WTC11 (cell line): Measurements from ENCODE around the gene BRSK2. TPM values are rescaled to one million over a fixed set of nuclear protein-coding genes. Genes with fewer than 3 reads are reported as not detected.
A peak's percentile ranks its signal among the peaks of the same experiment; 100 is the strongest.

Experiments used
- ATAC-seq: fragments of 200-7000 bp; cut with Tn5 transposase; 2 replicates; pipeline ENCODE4 v1.10.0; 2021; ENCODE audit warnings: mild to moderate bottlenecking, moderate library complexity
- CTCF ChIA-PET: fragments of 300-600 bp; sonication (Branson Sonifier 250); formaldehyde crosslinking; loops from one replicate; lab custom pipeline; 2021; ENCODE audit warnings: antibody characterized with exemption; lab: Charles Lee
- POLR2A ChIA-PET: fragments of 350-600 bp; sonication (Branson Sonifier 250); formaldehyde crosslinking; loops from one replicate; lab custom pipeline; 2021; ENCODE audit warnings: antibody characterized with exemption; lab: Charles Lee
- DNase-seq: peaks from one replicate; pipeline ENCODE4 v3.0.0; 2021; ENCODE audit warnings: low spot score
- H3K27ac Mint-ChIP-seq: 2 replicates; pipeline ENCODE4 v1.8.0; 2021; ENCODE audit warnings: mixed read lengths
- H3K27me3 Mint-ChIP-seq: 2 replicates; pipeline ENCODE4 v1.8.0; 2021; ENCODE audit warnings: low read depth, mild to moderate bottlenecking, moderate library complexity, mixed read lengths
- H3K36me3 Mint-ChIP-seq: 2 replicates; pipeline ENCODE4 v1.8.0; 2021; ENCODE audit warnings: mixed read lengths
- H3K4me1 Mint-ChIP-seq: 2 replicates; pipeline ENCODE4 v1.8.0; 2022; ENCODE audit warnings: mixed read lengths
- H3K4me3 Mint-ChIP-seq: 2 replicates; pipeline ENCODE4 v1.8.0; 2021; ENCODE audit warnings: mild to moderate bottlenecking, moderate library complexity, mixed read lengths
- H3K9me3 Mint-ChIP-seq: 2 replicates; pipeline ENCODE4 v1.8.0; 2021; ENCODE audit warnings: mixed read lengths
- ATF1 ChIP-seq: sonication (generic); formaldehyde crosslinking; IDR thresholded peaks from 2 replicates; pipeline ENCODE4 v1.8.1; 2023; ENCODE audit warnings: mild to moderate bottlenecking, moderate library complexity, missing genetic modification reagents
- CBFB ChIP-seq: sonication (generic); formaldehyde crosslinking; IDR thresholded peaks from 2 replicates; pipeline ENCODE4 v1.8.1; 2022; ENCODE audit warnings: mild to moderate bottlenecking, low read depth, missing genetic modification reagents
- E2F1 ChIP-seq: sonication (generic); formaldehyde crosslinking; IDR thresholded peaks from 2 replicates; pipeline ENCODE4 v1.8.0; 2022; ENCODE audit warnings: mild to moderate bottlenecking, missing genetic modification reagents
- E2F4 ChIP-seq: sonication (generic); formaldehyde crosslinking; IDR thresholded peaks from 2 replicates; pipeline ENCODE4 v1.8.1; 2022; ENCODE audit warnings: low read depth, mild to moderate bottlenecking, moderate library complexity, missing genetic modification reagents, borderline replicate concordance
- ESRRA ChIP-seq: sonication (generic); formaldehyde crosslinking; IDR thresholded peaks from 2 replicates; pipeline ENCODE4 v1.8.1; 2022; ENCODE audit warnings: mild to moderate bottlenecking, missing genetic modification reagents, borderline replicate concordance
- FOXP4 ChIP-seq: sonication (generic); formaldehyde crosslinking; IDR thresholded peaks from 2 replicates; pipeline ENCODE4 v1.8.0; 2022; ENCODE audit warnings: mild to moderate bottlenecking, missing genetic modification reagents
- JAZF1 ChIP-seq: fragments of 250-450 bp; sonication (Bioruptor Pico); IDR thresholded peaks from 2 replicates; pipeline ENCODE4 v1.9.0; 2021; ENCODE audit warnings: moderate library complexity, mild to moderate bottlenecking, inconsistent platforms
- JUN ChIP-seq: sonication (generic); formaldehyde crosslinking; IDR thresholded peaks from 2 replicates; pipeline ENCODE4 v1.8.0; 2023; ENCODE audit warnings: mild to moderate bottlenecking, missing genetic modification reagents
- MLX ChIP-seq: sonication (generic); formaldehyde crosslinking; IDR thresholded peaks from 2 replicates; pipeline ENCODE4 v1.8.1; 2023; ENCODE audit warnings: mild to moderate bottlenecking, missing genetic modification reagents, moderate library complexity
- MYBL2 ChIP-seq: sonication (generic); formaldehyde crosslinking; IDR thresholded peaks from 2 replicates; pipeline ENCODE4 v1.8.1; 2023; ENCODE audit warnings: mild to moderate bottlenecking, moderate library complexity, missing genetic modification reagents
- NFE2L1 ChIP-seq: sonication (generic); formaldehyde crosslinking; IDR thresholded peaks from 2 replicates; pipeline ENCODE4 v1.8.1; 2023; ENCODE audit warnings: missing genetic modification reagents
- NR1H2 ChIP-seq: sonication (generic); formaldehyde crosslinking; IDR thresholded peaks from 2 replicates; pipeline ENCODE4 v1.9.0; 2021; ENCODE audit warnings: mild to moderate bottlenecking, moderate library complexity, missing genetic modification reagents
- NR3C1 ChIP-seq: sonication (generic); formaldehyde crosslinking; conservative IDR thresholded peaks from 2 replicates; pipeline ENCODE4 v1.8.1; 2023; ENCODE audit warnings: low read depth, mild to moderate bottlenecking, missing genetic modification reagents
- PRRX2 ChIP-seq: fragments of 250-450 bp; sonication (Bioruptor Pico); IDR thresholded peaks from 2 replicates; pipeline ENCODE4 v1.8.0; 2021; ENCODE audit warnings: mild to moderate bottlenecking
- SP1 ChIP-seq: sonication (generic); formaldehyde crosslinking; conservative IDR thresholded peaks from 2 replicates; pipeline ENCODE4 v1.8.1; 2022; ENCODE audit warnings: missing genetic modification reagents
- STAT6 ChIP-seq: sonication (generic); formaldehyde crosslinking; conservative IDR thresholded peaks from 2 replicates; pipeline ENCODE4 v1.8.1; 2023; ENCODE audit warnings: mild to moderate bottlenecking, low read depth, missing genetic modification reagents, moderate library complexity
- TCF7 ChIP-seq: sonication (generic); formaldehyde crosslinking; IDR thresholded peaks from 2 replicates; pipeline ENCODE4 v1.8.0; 2022; ENCODE audit warnings: mild to moderate bottlenecking, low read depth, missing genetic modification reagents, moderate library complexity
- USF1 ChIP-seq: sonication (generic); formaldehyde crosslinking; IDR thresholded peaks from 2 replicates; pipeline ENCODE4 v1.8.0; 2022; ENCODE audit warnings: mild to moderate bottlenecking, missing genetic modification reagents
- ZNF423 ChIP-seq: fragments of 250-450 bp; sonication (Bioruptor Pico); IDR thresholded peaks from 2 replicates; pipeline ENCODE4 v2.1.2; 2022; ENCODE audit warnings: mild to moderate bottlenecking, moderate library complexity
- total RNA-seq: library from RNA; stranded (reverse); gene quantifications from 3 replicates; pipeline ENCODE4 v1.2.3, GENCODE V29; 2021

The BRSK2 gene
- total RNA-seq, 1 experiment from 2014 or later: 34.5 TPM

- H3K36me3 Mint-ChIP-seq: 0 out of 2 replicates have a peak, but pooled peaks cover 3% of the 10 kb centered on the region
- POLR2A ChIA-PET: no interaction called here
- CTCF ChIA-PET: interaction anchor here (0.9 kb wide), 1 partner anchor 113 kb away, joined by 3 read pairs; no protein-coding TSS in a partner anchor
- peaks cover 8% of the 10 kb centered on the region for H3K27me3 Mint-ChIP-seq
- TF ChIP-seq NR3C1 (CRISPR knock-in tag): no peak
- no peak for TF ChIP-seq PRRX2
- no peak for TF ChIP-seq FOXP4
- no peak for TF ChIP-seq ATF1 (CRISPR knock-in tag)
- no peak for TF ChIP-seq ESRRA
- TF ChIP-seq JUN (CRISPR knock-in tag): no peak
- no peak for TF ChIP-seq CBFB (CRISPR knock-in tag)
- no peak for TF ChIP-seq E2F1 (CRISPR knock-in tag)
- TF ChIP-seq E2F4 (CRISPR knock-in tag): no peak
- no peak for TF ChIP-seq USF1 (CRISPR knock-in tag)
- no peak for TF ChIP-seq SP1
- no peak for TF ChIP-seq MYBL2 (CRISPR knock-in tag)
- TF ChIP-seq ZNF423: no peak
- no peak for TF ChIP-seq STAT6 (CRISPR knock-in tag)
- TF ChIP-seq TCF7: no peak
- no peak for TF ChIP-seq NFE2L1 (CRISPR knock-in tag)
- no peak for TF ChIP-seq JAZF1 (CRISPR knock-in tag)
- TF ChIP-seq NR1H2 (CRISPR knock-in tag): no peak
- TF ChIP-seq MLX (CRISPR knock-in tag): no peak
- H3K4me1 Mint-ChIP-seq: peaks cover 12% of the 10 kb centered on the region
- H3K27ac Mint-ChIP-seq: no peak overlapping the region
- ATAC-seq: no peak
- 0 out of 2 replicates have a peak overlapping the region, but pooled peaks have one; percentile 72 for H3K4me3 Mint-ChIP-seq
- H3K9me3 Mint-ChIP-seq: 0 out of 2 replicates have a peak, but pooled peaks cover 3% of the 10 kb centered on the region
- no peak for DNase-seq
Measured at GRCh38 chr11:1392561-1392960, 2.8 kb downstream of the BRSK2 start.
